Ureter (tissue), 1 donor: ENCODE measurements around the gene UBR2. TPM values are rescaled to one million over a fixed set of nuclear protein-coding genes. Genes with fewer than 3 reads are reported as not detected.
"Not testable (repeated sequence)": the region's sequence is repeated elsewhere in the genome, so short reads cannot be mapped to it uniquely, and the experiment has no call there.

Source experiments
- DNase-seq: peaks from one replicate; pipeline ENCODE4 v3.0.0-alpha.2; 2020; ENCODE audit warnings: low spot score
- total RNA-seq: library from RNA; stranded (reverse); gene quantifications from one replicate; pipeline ENCODE4 v1.2.4, GENCODE V29; 2023
- donor health status: DM: yes; HTN: yes; CAD: no.

The UBR2 gene
- total RNA-seq, 1 donor from 2014 or later, result 36.8 TPM

DNA sequence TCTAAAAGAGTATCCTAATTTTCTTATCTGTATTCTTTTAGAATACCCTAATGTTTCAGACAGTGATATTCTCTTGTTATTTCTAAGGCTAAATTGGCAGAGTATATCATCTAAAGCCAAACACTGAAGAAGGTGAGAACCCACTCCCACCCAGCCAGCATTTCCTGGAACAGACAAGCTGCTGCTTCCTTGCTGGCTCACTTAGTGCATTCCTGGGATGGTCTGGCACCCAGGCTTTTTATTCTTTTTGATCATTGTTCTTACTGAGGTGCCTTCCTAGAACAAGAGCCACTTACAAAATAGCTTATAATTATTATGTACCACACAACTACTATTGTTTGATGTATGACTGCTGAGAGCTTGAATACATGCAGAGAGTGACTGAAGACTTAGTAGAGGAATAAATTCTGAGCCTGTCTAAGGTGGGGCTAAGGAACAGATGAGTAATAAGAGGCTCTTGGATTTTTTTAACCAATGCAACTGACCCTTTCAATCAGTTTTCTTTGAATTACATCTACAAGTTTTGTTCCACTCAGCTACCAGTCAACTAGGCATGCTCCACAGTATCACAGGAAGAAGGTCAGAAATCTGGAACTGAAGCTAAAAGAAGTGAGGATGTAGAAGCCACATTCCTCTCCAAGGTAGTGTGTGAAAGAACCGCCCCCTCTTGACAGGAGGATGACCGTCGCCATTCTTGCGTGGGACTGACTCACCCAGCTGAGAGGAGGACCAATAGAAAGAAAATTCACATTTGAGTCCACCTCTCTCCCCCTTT lies 128.5 kb downstream of the UBR2 start:
- no peak for DNase-seq

DNA sequence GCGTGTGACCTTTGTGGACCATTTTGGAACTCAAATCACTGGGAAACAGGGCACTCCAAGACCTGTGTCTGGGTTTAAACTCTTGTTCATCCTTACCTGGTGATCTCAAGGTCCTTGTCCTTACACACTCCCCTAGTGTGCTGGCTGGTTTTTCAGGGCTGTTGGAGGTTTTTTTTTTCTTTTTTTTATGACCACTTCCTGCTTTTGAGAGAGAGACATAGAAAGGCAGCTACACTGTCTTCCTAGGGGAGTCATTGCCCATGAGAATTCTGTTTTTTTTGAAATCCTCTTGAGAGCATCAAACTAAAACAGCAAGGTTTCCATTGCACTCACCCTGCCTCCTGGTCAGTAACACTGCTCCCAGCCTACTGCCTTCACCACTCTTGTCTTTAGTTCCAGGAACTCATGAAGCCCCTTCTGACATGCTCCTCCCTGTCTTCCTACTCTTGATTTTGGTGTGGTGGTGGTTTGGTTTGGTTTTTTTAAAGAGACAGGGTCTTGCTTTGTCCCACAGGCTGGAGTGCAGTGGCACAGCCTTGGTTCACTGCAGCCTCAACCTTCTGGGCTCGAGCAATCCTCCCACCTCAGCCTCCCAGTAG lies 130.0 kb downstream of the UBR2 start:
- no peak for DNase-seq

DNA sequence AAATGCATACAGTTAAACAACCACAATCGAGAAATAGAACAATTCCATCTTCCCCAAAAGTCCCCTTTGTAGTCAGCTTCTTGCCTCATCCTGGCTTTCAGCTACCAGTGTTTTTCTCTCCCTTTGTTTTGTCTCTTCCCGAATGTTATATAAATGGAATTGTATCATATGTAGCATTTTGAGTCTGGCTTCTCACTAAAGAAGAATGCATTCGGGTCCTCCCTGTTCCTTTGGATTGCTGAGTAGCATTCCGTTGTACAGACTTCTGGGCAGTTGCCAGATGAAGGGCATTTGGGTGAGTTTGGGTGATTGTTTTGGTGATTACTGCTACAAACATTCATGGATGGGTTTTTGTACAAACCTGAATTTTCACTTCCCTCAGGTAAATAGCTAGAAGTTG lies 130.8 kb downstream of the UBR2 start:
- DNase-seq, result no peak

DNA sequence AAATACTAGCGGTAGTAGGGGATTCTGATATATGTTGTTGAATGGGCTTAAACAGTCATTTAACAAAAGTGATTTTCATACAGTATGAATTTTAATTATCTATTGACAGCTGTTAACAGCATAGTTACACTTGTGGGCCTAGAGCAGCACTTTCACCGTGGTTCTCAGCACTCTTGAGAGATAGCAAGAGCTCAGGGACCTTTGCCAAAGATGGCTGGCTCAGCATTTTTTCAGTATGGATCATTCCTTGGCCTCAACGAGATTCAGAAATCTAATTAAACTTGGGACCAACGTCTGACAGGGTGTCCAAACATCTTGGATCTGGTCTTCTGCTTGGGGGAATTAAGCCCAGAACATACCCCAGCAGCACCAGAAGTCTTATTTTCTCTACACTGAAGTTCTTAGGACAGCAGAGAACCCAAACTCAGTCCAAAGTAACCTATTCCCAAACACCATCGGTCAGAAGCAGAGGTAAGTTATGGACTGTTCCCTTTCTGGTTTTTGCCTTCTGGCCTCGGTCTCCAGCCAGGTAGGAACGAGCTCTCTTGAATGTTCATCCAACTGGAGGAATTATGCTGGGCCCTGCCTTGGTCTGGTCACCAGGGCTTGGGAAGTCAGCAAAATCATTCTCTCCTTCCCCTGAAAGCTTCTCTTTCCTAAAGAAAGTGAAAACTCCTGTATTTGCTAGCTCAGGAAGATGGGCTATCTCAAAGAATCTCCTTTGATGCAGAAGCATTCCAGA lies 132.9 kb downstream of the UBR2 start:
- DNase-seq, result no peak

DNA sequence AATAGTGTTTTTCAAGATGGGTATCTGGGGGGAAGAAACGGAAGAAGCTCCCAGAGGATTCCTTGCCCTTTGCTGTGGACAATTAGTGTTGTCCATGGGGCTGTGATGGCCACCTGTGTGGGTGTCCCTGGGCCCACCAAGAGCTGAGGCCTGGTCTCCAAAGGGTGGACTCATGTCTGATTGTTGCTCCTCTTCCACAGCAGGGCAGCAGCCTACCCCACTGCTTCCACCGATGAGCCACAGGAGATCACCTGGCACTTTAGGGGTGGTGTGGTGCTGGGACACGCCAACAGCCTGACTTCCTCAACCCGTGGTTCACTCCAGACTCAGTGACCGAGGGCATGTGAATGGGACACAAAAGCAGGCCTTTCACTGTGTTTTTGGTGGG lies 133.4 kb downstream of the UBR2 start:
- DNase-seq, result no peak

- DNase-seq, result no peak
Measured at GRCh38 chr6:42698217-42698616, 134.4 kb downstream of the UBR2 start.

GRCh38 chr6:42702200-42702599 lies 138.4 kb downstream of the UBR2 start:
- no peak for DNase-seq

GRCh38 chr6:42702786-42703185 lies 139.0 kb downstream of the UBR2 start:
- DNase-seq, result not testable (repeated sequence)

DNA sequence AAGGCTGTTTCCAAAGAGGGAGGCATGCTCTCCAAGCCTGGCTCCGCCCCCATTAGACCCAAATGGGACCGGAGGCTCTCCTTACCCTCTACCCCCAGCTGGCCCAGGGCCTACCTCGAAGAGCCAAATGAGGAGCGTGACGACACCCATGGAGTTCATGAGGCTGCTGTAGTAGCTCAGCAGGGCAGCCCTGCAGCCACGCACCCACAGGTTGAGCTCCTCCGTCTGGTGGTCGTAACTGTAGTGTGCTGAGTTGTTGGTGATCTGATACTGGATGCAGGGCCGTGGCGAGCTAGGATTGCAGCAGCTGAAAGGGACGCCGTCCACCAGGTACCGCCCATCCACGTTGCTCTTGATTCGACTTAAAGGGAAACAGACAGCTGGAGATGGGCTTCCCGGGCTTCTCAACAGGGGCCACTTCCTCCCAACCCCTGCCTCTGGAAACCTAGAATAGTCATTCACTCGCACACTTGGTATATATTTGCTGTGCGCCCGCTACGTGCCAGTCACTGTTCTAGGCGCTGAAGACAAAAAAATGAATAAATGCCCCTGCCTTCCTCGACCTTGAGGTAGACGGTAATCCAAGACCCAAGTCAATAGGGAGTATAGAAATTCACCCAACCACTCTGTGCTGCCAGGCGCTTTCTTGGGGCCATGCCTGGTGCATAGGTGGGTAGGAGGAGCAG lies 140.6 kb downstream of the UBR2 start:
- no peak for DNase-seq

DNA sequence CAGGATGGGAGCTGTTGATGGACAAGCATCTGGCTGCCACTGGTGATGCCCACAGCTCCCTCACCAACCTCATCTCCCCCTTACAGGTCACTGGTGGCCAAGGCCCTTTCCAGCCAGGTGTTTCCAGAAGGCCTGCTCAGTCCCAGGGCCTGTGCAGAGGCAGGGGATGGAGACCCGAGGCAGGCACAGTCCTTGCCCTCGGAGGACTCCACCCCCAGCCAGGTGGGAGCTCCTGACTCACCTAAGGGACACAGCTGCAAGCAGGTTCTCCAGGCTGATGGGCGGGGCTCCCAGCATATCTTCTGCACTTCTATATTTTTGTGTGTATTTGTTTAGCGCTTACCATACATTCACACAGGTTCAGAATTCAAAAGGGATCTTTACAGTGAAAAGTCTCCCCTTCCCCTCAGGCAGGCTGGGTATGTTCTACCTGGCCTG lies 141.1 kb downstream of the UBR2 start:
- DNase-seq, result no peak

- DNase-seq, result no peak
Measured at GRCh38 chr6:42707595-42707994, 143.8 kb downstream of the UBR2 start.

DNA sequence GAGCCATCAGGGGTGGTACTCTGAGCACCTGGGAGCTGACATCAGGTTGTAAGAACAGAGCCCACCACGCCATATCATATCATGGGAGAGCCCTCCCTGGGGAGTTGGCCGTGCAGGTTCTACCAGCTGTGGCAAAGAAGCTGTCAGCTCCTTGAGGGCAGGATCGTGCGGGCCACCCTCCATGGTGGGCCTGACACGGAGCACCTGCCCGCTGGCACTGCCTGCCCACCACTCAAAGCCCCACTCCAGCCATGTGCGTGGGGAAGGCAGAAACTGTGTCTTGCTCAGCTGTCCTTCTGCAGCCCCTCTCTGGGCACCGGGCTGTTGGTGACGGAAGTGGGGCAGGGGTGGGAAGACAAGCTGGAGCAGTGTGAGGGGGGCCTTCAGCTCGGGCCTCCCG lies 144.3 kb downstream of the UBR2 start:
- no peak for DNase-seq

- no peak for DNase-seq
Measured at GRCh38 chr6:42709871-42710270, 146.0 kb downstream of the UBR2 start.

DNA sequence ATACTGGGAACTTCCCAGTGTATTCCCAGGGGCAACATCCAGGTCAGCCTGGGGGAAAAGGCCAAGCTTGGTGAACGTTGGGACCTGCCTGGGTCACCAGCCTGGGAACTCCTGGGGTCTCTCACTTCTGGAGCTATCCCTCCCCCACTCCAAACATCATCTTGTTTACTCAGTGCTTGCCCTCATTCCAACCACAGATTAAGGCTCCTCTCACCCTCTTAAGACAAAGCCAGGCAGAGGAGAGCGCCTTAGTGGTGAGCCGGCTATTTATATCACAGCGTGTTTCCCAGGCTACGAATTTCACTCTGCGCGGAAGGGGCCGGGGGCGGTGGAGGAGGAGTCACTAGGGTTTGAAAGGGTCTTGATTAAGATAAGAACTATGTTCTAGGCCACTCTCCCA lies 146.5 kb downstream of the UBR2 start:
- DNase-seq, result no peak

DNA sequence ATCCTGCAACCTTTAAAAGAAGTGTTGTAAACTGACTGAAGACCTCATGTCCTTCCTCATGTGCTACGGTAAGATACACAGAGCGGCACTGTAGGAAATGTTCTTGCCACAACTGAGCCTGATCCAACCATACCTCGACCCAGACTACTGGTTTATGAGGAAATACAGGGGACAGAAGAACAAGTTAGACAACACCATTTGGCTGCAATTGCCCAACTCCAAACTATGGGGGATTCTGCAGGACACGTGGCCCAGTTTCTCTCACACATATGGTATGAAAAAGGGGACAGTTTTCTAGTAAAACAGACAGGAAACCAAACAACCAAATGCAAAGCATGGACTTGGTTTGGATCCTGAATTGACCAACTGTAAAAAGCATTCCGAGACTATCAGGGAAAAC lies 148.1 kb downstream of the UBR2 start:
- DNase-seq, result no peak

DNA sequence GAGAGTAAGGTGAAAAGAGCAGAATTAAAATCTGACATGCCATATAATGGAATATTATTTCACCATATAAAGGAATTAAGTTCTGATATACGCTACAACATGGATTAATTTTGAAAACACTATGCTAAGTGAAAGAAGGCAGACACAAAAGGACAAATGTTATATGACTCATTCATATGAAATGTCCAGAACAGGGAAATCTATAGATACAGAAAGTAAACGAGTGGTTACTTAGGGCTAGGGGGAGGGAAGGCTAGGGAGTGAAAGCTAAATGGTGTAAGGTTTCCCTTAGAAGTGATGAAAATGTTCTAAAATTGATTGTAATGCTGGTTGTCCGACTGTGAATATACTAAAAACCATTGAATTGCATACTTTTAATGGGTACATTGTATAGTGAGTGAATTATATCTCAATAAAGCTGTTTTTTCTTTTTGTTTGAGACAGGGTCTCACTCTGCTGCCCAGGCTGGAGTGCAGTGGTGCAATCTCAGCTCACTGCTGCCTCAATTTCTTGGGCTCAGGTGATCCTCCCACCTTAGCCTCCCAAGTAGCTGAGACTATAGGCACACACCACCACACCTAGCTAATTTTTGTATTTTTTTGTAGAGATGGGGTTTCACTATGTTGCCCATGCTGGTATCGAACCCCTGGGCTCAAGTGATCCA lies 150.4 kb downstream of the UBR2 start:
- DNase-seq, result no peak

- DNase-seq, result no peak
Measured at GRCh38 chr6:42715871-42716270, 152.0 kb downstream of the UBR2 start.

DNA sequence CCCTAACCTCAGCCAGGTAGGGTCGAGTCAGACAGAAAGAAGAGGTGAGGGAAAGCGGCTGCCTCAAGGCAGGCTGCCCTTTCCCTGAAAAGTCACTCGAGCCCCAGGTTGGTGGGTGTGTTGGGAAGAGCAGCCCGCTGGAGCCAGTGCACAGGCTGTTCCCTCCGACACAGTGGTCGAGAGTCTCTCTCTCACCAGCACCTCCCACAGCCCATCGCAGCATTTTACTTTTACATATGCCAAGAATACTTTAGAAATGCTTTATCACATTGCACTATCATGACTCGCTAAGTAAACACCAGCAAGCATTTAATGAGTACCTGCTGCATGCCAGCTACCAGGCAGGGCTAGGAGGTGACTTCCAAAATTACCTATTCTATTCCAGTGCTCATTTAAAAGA lies 156.9 kb downstream of the UBR2 start:
- no peak for DNase-seq

- DNase-seq, result no peak
Measured at GRCh38 chr6:42722497-42722896, 158.7 kb downstream of the UBR2 start, which contains the start of gene PRPH2. TSS of gene PRPH2 (minus strand) at chr6:42722597. CDS start at chr6:42722334, 263 bp downstream.

DNA sequence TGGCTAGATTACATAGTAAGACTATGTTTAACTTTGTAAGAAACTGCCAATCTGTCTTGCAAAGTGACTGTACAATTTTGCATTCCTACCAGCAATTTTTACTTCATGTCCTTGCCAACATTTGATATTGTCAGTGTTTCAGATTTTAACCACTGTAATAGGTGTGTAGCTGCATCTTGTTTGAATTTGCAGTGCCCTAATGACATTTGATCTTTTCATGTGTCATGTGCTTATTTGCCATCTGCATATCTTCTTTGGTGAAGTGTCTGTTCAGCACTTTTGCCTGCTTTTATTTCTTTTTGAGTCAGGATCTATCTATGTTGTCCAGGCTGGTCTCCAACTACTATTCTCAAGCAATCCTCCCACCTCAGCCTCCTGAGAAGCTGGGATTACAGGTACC lies 161.0 kb downstream of the UBR2 start:
- no peak for DNase-seq

DNA sequence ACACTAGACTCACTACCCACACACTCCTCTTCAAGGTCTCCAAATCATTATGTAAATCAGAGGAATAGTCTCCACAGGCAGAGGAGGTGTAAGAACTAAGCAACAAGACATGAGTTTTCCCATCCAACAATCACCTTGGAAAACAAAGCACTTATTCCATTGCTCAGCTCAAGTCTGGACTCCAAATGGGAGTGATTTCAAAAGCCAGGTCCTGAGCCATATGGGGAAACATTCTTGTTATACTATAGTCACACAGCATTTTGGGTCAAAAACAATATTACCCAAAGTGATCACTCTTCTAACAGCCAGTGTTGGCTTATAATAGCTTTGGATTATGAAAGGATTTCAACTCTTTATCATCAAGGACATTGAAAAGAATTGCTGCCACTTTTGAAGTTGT lies 162.2 kb downstream of the UBR2 start:
- no peak for DNase-seq
